Measurements from ENCODE around the gene MYO5C. TPM values are rescaled to one million over a fixed set of nuclear protein-coding genes. Genes with fewer than 3 reads are reported as not detected.
"Not testable (repeated sequence)": the region's sequence is repeated elsewhere in the genome, so short reads cannot be mapped to it uniquely, and the experiment has no call there.

The MYO5C gene
- total RNA-seq, 2 donors from 2014 or later = 0.69 to 1.6 TPM

- Mint-ChIP-seq H3K4me3 (peak overlapping the region; percentile 92 to 97), H3K27ac (peak overlapping the region; percentile 86), H3K4me1 (ENCODE audit: low read depth) (peaks cover 53% of the 10 kb centered on the region), H3K9me3 (no peaks in the 10 kb centered on the region), H3K27me3 (ENCODE audit: low read depth) (no peaks in the 10 kb centered on the region), H3K36me3 (ENCODE audit: insufficient read depth in 2 of 2) (no peaks in the 10 kb centered on the region)
- DNase-seq (peak; percentile 90 to 91), ATAC-seq (replicated peaks in 1 of 2) (peak; percentile 89)
Measured at GRCh38 chr15:52179278-52180195, 116.1 kb downstream of the MYO5C start.

GRCh38 chr15:52178765-52179164 is 116.8 kb downstream of the MYO5C start:
- peaks cover 59% of the 10 kb centered on the region for H3K4me1 Mint-ChIP-seq (ENCODE audit: low read depth)
- ATAC-seq (replicated peaks in 1 of 2) (no peak), DNase-seq (peak in 1 of 2 donors; percentile 6)
- peak overlapping the region; percentile 86 for H3K27ac Mint-ChIP-seq
- H3K4me3 Mint-ChIP-seq = peak overlapping the region; percentile 85 to 91
- no peaks in the 10 kb centered on the region for H3K9me3 Mint-ChIP-seq
- H3K27me3 Mint-ChIP-seq (ENCODE audit: low read depth) = no peaks in the 10 kb centered on the region
- H3K36me3 Mint-ChIP-seq (ENCODE audit: insufficient read depth in 2 of 2) = no peaks in the 10 kb centered on the region

GRCh38 chr15:52172869-52173268 is 122.7 kb downstream of the MYO5C start:
- H3K27ac Mint-ChIP-seq = no peak overlapping the region

GRCh38 chr15:52171807-52172206 is 123.8 kb downstream of the MYO5C start:
- Mint-ChIP-seq H3K4me3 (no peak overlapping the region), H3K27ac (no peak overlapping the region), H3K4me1 (ENCODE audit: low read depth) (peaks cover 33% of the 10 kb centered on the region), H3K36me3 (ENCODE audit: insufficient read depth in 2 of 2) (no peaks in the 10 kb centered on the region), H3K27me3 (ENCODE audit: low read depth) (no peaks in the 10 kb centered on the region), H3K9me3 (no peaks in the 10 kb centered on the region)
- ATAC-seq (replicated peaks in 1 of 2) (no peak), DNase-seq (no peak)

More at GRCh38 chr15:52172869-52173268, 122.7 kb downstream of the MYO5C start:
- Mint-ChIP-seq H3K4me3 (no peak overlapping the region), H3K36me3 (ENCODE audit: insufficient read depth in 2 of 2) (no peaks in the 10 kb centered on the region), H3K9me3 (no peaks in the 10 kb centered on the region), H3K27me3 (ENCODE audit: low read depth) (no peaks in the 10 kb centered on the region), H3K4me1 (ENCODE audit: low read depth) (peaks cover 39% of the 10 kb centered on the region)
- no peak for DNase-seq
- no peak for ATAC-seq (replicated peaks in 1 of 2)

- ATAC-seq (replicated peaks in 1 of 2) = peak; percentile 64 to 70
- no peak overlapping the region for H3K27ac Mint-ChIP-seq
- peaks cover 0 to 1% of the 10 kb centered on the region in 2 donors for H3K9me3 Mint-ChIP-seq
- no peaks in the 10 kb centered on the region for H3K36me3 Mint-ChIP-seq (ENCODE audit: insufficient read depth in 2 of 2)
- H3K27me3 Mint-ChIP-seq (ENCODE audit: low read depth) = no peaks in the 10 kb centered on the region
- peak in 1 of 2 donors; percentile 18 for DNase-seq
- H3K4me3 Mint-ChIP-seq = peak overlapping the region; percentile 57
- peaks cover 35% of the 10 kb centered on the region for H3K4me1 Mint-ChIP-seq (ENCODE audit: low read depth)
Measured at GRCh38 chr15:52171386-52171785, 124.2 kb downstream of the MYO5C start.

- H3K4me3 Mint-ChIP-seq; ATAC-seq (replicated peaks in 1 of 2); H3K9me3 Mint-ChIP-seq; H3K36me3 Mint-ChIP-seq (ENCODE audit: insufficient read depth in 2 of 2); H3K27me3 Mint-ChIP-seq (ENCODE audit: low read depth); DNase-seq; H3K27ac Mint-ChIP-seq: not testable (repeated sequence)
- peaks cover 40% of the 10 kb centered on the region for H3K4me1 Mint-ChIP-seq (ENCODE audit: low read depth)
Measured at GRCh38 chr15:52170199-52170598, 125.4 kb downstream of the MYO5C start.

- Mint-ChIP-seq H3K4me1 (ENCODE audit: low read depth) (peaks cover 29% of the 10 kb centered on the region), H3K4me3 (peak overlapping the region in 1 of 2 donors; percentile 10), H3K27ac (peak overlapping the region; percentile 85)
- H3K36me3 Mint-ChIP-seq (ENCODE audit: insufficient read depth in 2 of 2); ATAC-seq (replicated peaks in 1 of 2); DNase-seq; H3K9me3 Mint-ChIP-seq; H3K27me3 Mint-ChIP-seq (ENCODE audit: low read depth): not testable (repeated sequence)
Measured at GRCh38 chr15:52165494-52166131, 130.0 kb downstream of the MYO5C start.

GRCh38 chr15:52164631-52165265 is 130.9 kb downstream of the MYO5C start:
- Mint-ChIP-seq H3K4me1 (ENCODE audit: low read depth) (peaks cover 24% of the 10 kb centered on the region), H3K27ac (peak overlapping the region; percentile 85), H3K36me3 (ENCODE audit: insufficient read depth in 2 of 2) (no peaks in the 10 kb centered on the region), H3K4me3 (peak overlapping the region in 1 of 2 donors; percentile 38), H3K27me3 (ENCODE audit: low read depth) (no peaks in the 10 kb centered on the region), H3K9me3 (peaks cover 0 to 1% of the 10 kb centered on the region in 2 donors)
- no peak for DNase-seq
- ATAC-seq (replicated peaks in 1 of 2) = peak; percentile 74 to 76

- Mint-ChIP-seq H3K27me3 (ENCODE audit: low read depth) (no peaks in the 10 kb centered on the region), H3K4me3 (no peak overlapping the region), H3K4me1 (ENCODE audit: low read depth) (peaks cover 24% of the 10 kb centered on the region), H3K36me3 (ENCODE audit: insufficient read depth in 2 of 2) (no peaks in the 10 kb centered on the region), H3K27ac (no peak overlapping the region), H3K9me3 (peaks cover 0 to 1% of the 10 kb centered on the region in 2 donors)
- ATAC-seq (replicated peaks in 1 of 2) (no peak), DNase-seq (peak; percentile 12 to 18)
Measured at GRCh38 chr15:52163321-52164190, 132.0 kb downstream of the MYO5C start.

- no peak overlapping the region for H3K27ac Mint-ChIP-seq
- H3K4me3 Mint-ChIP-seq = no peak overlapping the region
- H3K4me1 Mint-ChIP-seq (ENCODE audit: low read depth) = peaks cover 24% of the 10 kb centered on the region
- ATAC-seq (replicated peaks in 1 of 2) (no peak), DNase-seq (no peak)
- H3K36me3 Mint-ChIP-seq (ENCODE audit: insufficient read depth in 2 of 2) = no peaks in the 10 kb centered on the region
- H3K27me3 Mint-ChIP-seq (ENCODE audit: low read depth) = no peaks in the 10 kb centered on the region
- H3K9me3 Mint-ChIP-seq = peaks cover 0 to 1% of the 10 kb centered on the region in 2 donors
Measured at GRCh38 chr15:52162876-52163275, 132.7 kb downstream of the MYO5C start.

- H3K36me3 Mint-ChIP-seq (ENCODE audit: insufficient read depth in 2 of 2) = no peaks in the 10 kb centered on the region
- DNase-seq (no peak), ATAC-seq (replicated peaks in 1 of 2) (no peak)
- H3K4me3 Mint-ChIP-seq = no peak overlapping the region
- H3K27me3 Mint-ChIP-seq (ENCODE audit: low read depth) = no peaks in the 10 kb centered on the region
- peaks cover 0 to 1% of the 10 kb centered on the region in 2 donors for H3K9me3 Mint-ChIP-seq
- no peak overlapping the region for H3K27ac Mint-ChIP-seq
- H3K4me1 Mint-ChIP-seq (ENCODE audit: low read depth) = peaks cover 24% of the 10 kb centered on the region
Measured at GRCh38 chr15:52162260-52162659, 133.3 kb downstream of the MYO5C start.

- H3K4me3 Mint-ChIP-seq = no peak overlapping the region
- no peak overlapping the region for H3K27ac Mint-ChIP-seq
- peaks cover 22% of the 10 kb centered on the region for H3K4me1 Mint-ChIP-seq (ENCODE audit: low read depth)
- no peaks in the 10 kb centered on the region for H3K9me3 Mint-ChIP-seq
- no peaks in the 10 kb centered on the region for H3K36me3 Mint-ChIP-seq (ENCODE audit: insufficient read depth in 2 of 2)
- no peak for DNase-seq
- ATAC-seq (replicated peaks in 1 of 2) = no peak
- no peaks in the 10 kb centered on the region for H3K27me3 Mint-ChIP-seq (ENCODE audit: low read depth)
Measured at GRCh38 chr15:52161406-52161966, 134.1 kb downstream of the MYO5C start.
